Measurements from ENCODE around the gene MAML3. TPM values are rescaled to one million over a fixed set of nuclear protein-coding genes. Genes with fewer than 3 reads are reported as not detected.

Gene MAML3
- total RNA-seq, 1 donor from 2014 or later: 8.1 TPM

DNA sequence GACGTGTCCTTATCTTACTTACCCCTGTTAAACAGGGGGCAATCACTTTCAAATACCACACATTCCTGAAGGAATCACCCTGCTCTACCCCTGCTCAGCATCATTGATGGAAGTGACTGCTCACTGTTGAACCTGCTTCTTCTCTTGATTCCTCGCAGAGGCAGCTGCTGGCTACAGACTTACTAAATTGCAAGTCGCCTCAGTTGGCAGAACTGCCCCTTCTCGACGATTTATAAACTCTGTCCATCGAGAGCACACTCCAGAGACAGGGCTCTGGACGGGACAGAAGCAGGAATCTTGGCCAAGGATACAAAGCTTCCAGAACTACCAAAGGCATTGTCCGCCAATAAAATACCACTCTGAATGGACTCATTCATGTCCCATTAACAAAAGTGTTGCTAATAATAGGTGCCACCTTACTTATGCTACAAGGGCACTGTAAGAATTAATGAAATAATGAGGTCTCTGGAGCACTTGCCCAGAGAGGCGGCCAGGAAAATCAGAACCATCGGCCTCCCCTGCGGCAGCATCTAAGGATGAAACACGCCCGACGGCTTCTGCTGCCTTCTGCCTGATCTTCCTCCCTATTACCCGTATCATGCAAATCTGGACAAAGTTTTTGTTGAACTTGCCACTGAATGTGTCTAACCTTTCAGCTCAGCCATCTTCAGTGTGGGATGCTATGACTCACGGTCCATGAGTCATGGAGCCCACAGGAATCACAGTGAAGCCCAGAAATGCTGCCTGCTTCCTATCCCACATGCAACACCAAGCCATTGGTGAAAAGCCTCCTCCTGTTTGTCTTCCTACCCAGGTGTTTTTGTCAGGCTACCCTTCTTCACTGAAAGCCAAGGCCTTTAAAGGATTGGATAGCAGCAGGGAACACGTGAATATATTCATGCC, 164.9 kb downstream of the MAML3 start:
- Histone ChIP-seq H3K36me3 (ENCODE audit: insufficient read depth, low read length) (no peaks in the 10 kb centered on the region), H3K79me2 (ENCODE audit: insufficient read depth, low read length) (no peaks in the 10 kb centered on the region), H4K20me1 (ENCODE audit: insufficient read depth, low read length) (no peaks in the 10 kb centered on the region), H3K9ac (ENCODE audit: low read length) (peak overlapping the region; percentile 21), H3K27ac (ENCODE audit: low read depth, low read length) (peak overlapping the region; percentile 23), H2AFZ (ENCODE audit: low read depth, low read length) (peak overlapping the region; percentile 2), H3K4me1 (ENCODE audit: insufficient read depth, low read length) (peaks cover 14% of the 10 kb centered on the region), H3K4me3 (ENCODE audit: insufficient read depth, low read depth, low read length) (peak overlapping the region; percentile 27), H3K9me3 (ENCODE audit: insufficient read depth, low read depth, low read length) (no peaks in the 10 kb centered on the region), H3K27me3 (ENCODE audit: insufficient read depth, low read length) (no peaks in the 10 kb centered on the region), H3K4me2 (ENCODE audit: low read length) (peak overlapping the region; percentile 77)
- no peak for TF ChIP-seq EZH2 (IDR thresholded peaks at IDR 0.05; ENCODE audit: insufficient read depth, low read length)
- TF ChIP-seq, protein P1, sequence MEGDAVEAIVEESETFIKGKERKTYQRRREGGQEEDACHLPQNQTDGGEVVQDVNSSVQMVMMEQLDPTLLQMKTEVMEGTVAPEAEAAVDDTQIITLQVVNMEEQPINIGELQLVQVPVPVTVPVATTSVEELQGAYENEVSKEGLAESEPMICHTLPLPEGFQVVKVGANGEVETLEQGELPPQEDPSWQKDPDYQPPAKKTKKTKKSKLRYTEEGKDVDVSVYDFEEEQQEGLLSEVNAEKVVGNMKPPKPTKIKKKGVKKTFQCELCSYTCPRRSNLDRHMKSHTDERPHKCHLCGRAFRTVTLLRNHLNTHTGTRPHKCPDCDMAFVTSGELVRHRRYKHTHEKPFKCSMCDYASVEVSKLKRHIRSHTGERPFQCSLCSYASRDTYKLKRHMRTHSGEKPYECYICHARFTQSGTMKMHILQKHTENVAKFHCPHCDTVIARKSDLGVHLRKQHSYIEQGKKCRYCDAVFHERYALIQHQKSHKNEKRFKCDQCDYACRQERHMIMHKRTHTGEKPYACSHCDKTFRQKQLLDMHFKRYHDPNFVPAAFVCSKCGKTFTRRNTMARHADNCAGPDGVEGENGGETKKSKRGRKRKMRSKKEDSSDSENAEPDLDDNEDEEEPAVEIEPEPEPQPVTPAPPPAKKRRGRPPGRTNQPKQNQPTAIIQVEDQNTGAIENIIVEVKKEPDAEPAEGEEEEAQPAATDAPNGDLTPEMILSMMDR (IDR thresholded peaks at IDR 0.05; ENCODE audit: insufficient read depth, low read depth, low read length): no peak
- H3K27me3 Mint-ChIP-seq (ENCODE audit: low read depth, unreplicated experiment): no peaks in the 10 kb centered on the region
- no peaks in the 10 kb centered on the region for H3K9me3 Mint-ChIP-seq (ENCODE audit: unreplicated experiment)
- H3K27ac Mint-ChIP-seq (ENCODE audit: unreplicated experiment): peak overlapping the region; percentile 80
- H3K36me3 Mint-ChIP-seq (ENCODE audit: low read depth, unreplicated experiment): no peaks in the 10 kb centered on the region
- FAIRE-seq (peak; percentile 100), DNase-seq (ENCODE audit: low read depth) (peak; percentile 98)
- peaks cover 27% of the 10 kb centered on the region for H3K4me1 Mint-ChIP-seq (ENCODE audit: low read depth, unreplicated experiment)
- H3K4me3 Mint-ChIP-seq (ENCODE audit: unreplicated experiment): no peak overlapping the region

DNA sequence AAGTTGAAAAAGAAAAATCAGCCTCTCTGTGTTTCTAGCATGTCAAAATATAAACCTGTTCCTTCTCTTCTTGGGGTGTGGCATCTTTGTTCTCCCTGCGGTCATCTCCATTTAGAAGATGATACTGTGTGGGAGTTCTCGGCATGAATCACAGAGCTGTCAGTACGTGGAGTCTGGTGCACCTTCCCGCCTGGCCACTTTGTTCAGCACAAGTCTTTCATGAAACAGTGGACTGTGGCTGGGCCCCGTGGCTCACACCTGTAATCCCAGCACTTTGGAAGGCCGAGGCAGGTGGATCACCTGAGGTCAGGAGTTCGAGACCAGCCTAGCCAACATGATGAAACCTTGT, 166.5 kb downstream of the MAML3 start:
- Histone ChIP-seq H3K36me3 (ENCODE audit: insufficient read depth, low read length) (no peaks in the 10 kb centered on the region), H4K20me1 (ENCODE audit: insufficient read depth, low read length) (no peaks in the 10 kb centered on the region), H3K4me3 (ENCODE audit: insufficient read depth, low read depth, low read length) (no peak overlapping the region), H3K79me2 (ENCODE audit: insufficient read depth, low read length) (no peaks in the 10 kb centered on the region), H3K9ac (ENCODE audit: low read length) (no peak overlapping the region), H3K27me3 (ENCODE audit: insufficient read depth, low read length) (no peaks in the 10 kb centered on the region), H3K4me1 (ENCODE audit: insufficient read depth, low read length) (peaks cover 14% of the 10 kb centered on the region), H3K4me2 (ENCODE audit: low read length) (peak overlapping the region; percentile 30), H2AFZ (ENCODE audit: low read depth, low read length) (no peak overlapping the region), H3K9me3 (ENCODE audit: insufficient read depth, low read depth, low read length) (no peaks in the 10 kb centered on the region), H3K27ac (ENCODE audit: low read depth, low read length) (no peak overlapping the region)
- FAIRE-seq: no peak
- Mint-ChIP-seq H3K9me3 (ENCODE audit: unreplicated experiment) (no peaks in the 10 kb centered on the region), H3K4me3 (ENCODE audit: unreplicated experiment) (no peak overlapping the region), H3K27ac (ENCODE audit: unreplicated experiment) (peak overlapping the region; percentile 1), H3K27me3 (ENCODE audit: low read depth, unreplicated experiment) (no peaks in the 10 kb centered on the region), H3K36me3 (ENCODE audit: low read depth, unreplicated experiment) (no peaks in the 10 kb centered on the region), H3K4me1 (ENCODE audit: low read depth, unreplicated experiment) (peaks cover 31% of the 10 kb centered on the region)
- TF ChIP-seq EZH2 (IDR thresholded peaks at IDR 0.05; ENCODE audit: insufficient read depth, low read length): no peak
- TF ChIP-seq, protein P1 (IDR thresholded peaks at IDR 0.05; ENCODE audit: insufficient read depth, low read depth, low read length): no peak
- no peak for DNase-seq (ENCODE audit: low read depth)

Measured in astrocyte (in vitro differentiated cells and primary cell).